Activated CD4-positive, CD25-positive, alpha-beta regulatory T cell treated with anti-CD3 and anti-CD28 coated beads, Interleukin-2, amount 50 U/mL, for 72 hours (primary cell): ENCODE results near the gene MARCHF10.

Experiments
- DNase-seq: peaks from one replicate; pipeline ENCODE4 v3.0.0; 2021

Gene MARCHF10

GRCh38 chr17:62653826-62654761 is 154.0 kb downstream of the MARCHF10 start:
- DNase-seq, result peak; percentile 37

- peak; percentile 80 for DNase-seq
Observed at GRCh38 chr17:62653002-62653825, 154.9 kb downstream of the MARCHF10 start.

GRCh38 chr17:62652251-62653001 is 155.7 kb downstream of the MARCHF10 start:
- peak; percentile 40 for DNase-seq
